Measurements from ENCODE around the gene ARID3B.

ARID3B gene

DNA sequence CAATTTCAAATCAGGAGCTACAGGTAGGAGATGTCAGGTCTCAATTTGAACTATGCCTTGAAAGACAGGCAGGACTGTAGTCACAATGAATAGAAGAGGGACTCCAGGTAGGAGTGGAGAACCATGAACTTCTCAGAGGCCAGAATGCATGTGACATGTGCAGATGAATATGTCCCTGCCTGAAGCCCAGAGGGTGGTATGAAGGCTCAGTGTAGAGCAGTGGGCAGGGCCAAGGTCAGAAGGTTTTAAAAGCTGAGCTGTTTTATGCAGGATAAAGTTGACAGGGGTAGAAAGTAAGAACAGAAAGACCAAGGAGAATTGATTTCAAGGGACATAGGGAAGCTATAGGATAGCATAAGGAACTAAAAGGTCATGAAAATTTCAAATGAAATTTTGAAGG lies 105.5 kb downstream of the ARID3B start:
- DNase-seq, result no peak
